Activated CD4-positive, alpha-beta T cell treated with anti-CD3 and anti-CD28 coated beads, Interleukin-2, amount 50 U/mL, for 24 hours (primary cell): Measurements from ENCODE around the gene TNFRSF8.

Source experiments
- DNase-seq, 2 donors: peaks; one replicate each; pipeline ENCODE4 v3.0.0-alpha.2; 2020; ENCODE audit warnings: low read depth in 1 of 2, low spot score in 1 of 2

The TNFRSF8 gene

DNA sequence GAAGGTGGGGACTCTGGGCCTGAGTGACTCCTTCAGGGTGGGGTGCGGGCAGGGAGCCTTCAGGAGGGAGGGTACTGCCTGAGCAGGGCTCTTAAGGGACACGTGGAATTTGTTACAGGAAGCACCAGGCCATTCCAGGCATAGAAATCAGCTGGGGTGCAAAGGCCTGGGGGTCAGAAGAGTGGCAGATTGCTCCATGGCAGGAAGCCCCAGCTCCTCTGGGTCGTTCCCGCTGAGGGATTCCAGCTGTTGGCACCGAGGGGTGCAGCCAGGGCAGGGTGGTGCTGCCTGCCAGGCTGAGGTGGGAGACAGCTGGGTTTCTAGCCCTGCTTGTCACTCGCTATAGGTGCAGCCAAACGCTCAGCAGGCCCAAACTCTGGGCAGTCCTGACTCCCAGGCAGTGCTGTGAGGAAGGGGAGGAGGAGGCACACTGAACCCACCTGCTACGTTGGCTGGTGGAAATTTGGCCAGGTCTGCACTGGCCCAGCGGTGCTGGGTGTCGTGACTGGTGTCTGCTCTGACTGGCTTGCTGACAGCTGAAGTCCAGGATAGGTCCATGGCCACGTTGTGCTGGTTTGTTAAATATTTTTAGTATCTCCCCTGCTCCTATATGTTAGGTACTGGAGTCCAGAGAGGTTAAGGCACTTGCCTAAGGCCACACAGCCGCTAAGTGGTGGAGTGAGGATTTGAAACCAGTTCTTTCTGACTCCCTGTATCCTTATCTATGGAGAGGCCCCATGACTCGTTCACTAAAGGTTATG is 123.0 kb downstream of the TNFRSF8 start:
- DNase-seq: no peak

- no peak for DNase-seq
Measured at GRCh38 chr1:12186679-12186985, 123.5 kb downstream of the TNFRSF8 start.

GRCh38 chr1:12188115-12188514 is 125.0 kb downstream of the TNFRSF8 start:
- DNase-seq: no peak

DNA sequence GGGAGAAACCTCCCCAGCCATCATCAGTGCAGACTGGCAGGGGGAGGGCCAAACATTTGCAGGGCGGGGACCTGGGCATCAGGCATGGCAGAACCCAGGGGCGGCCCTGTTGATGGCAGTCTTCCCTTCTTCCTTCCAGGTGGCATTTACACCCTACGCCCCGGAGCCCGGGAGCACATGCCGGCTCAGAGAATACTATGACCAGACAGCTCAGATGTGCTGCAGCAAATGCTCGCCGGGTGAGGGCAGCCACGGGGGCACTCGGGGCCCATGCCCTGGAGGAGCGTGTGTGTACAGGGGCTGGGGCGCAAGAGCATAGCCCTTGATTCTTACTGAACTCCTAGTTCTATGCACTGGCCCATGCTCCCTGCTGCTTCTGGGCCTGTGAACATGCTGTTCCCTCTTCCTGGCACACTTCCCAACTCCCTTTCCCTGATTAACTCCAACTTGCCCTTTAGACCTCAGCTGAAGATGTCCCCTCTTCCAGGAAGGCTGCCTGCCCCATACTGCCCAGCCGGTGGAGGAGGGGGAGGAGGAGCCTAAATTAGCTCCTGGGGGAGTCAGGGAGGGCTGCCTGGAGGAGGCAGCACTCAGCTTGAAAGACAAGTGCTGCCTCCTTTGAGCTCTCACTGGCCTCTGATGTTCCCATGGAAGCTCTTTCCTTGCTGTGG is 125.7 kb downstream of the TNFRSF8 start:
- no peak for DNase-seq

DNA sequence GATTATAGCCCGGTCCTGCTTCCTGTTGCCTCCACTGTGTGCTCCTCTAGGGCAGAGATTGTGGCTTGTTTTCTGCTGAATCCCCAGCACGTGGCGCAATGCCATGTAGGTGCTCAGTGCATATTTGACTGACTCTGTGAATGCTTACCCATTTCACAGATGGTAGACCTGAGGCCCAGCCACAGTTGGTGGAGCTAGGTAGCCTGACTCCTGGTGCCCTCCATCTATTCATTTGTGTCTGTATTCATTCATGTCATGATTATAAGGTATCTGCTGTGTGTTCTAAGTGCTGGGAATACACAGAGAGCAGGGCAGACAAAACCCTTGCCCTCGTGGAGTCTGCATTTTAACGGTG is 126.2 kb downstream of the TNFRSF8 start:
- no peak for DNase-seq

- DNase-seq: no peak
Measured at GRCh38 chr1:12191242-12192032, 128.3 kb downstream of the TNFRSF8 start.
